NCI-H1092 (cell line): ENCODE data around the gene DBNDD1.
"Not testable (repeated sequence)": the region's sequence is repeated elsewhere in the genome, so short reads cannot be mapped to it uniquely, and the experiment has no call there.

Experiments used
- DNase-seq: peaks from one replicate; lab custom pipeline; 2025; lab: John Stamatoyannopoulos, UW

Gene DBNDD1

DNA sequence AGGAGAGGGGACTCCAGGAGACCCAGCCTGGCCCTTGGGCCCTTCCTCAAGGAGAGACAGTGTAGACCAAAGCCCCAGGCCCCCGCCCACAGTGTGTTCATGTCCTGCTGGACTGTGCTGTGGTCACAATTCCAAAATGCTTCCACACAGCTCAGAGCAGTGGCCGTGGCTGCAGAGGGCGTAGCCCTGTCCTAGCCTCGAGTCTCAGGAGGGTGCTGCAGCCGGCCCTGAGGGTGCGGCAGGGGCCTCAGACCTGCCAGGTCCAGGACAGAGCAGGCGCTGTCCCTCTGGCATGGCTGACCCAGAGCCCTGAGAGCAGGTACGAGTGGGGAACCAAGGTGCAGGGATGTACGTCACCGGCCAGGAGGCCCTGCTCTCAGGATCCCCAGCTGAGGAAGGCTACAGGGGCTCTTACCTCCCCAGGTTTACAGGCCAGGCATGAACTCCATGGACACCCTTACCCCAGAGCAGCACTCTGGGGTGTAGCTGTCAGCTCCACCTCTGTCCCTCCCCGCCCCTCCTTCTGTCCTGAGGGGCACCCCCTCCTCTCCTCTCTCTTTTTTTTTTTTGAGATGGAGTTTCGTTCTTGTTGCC, 7.3 kb downstream of the DBNDD1 start:
- DNase-seq, result no peak

DNA sequence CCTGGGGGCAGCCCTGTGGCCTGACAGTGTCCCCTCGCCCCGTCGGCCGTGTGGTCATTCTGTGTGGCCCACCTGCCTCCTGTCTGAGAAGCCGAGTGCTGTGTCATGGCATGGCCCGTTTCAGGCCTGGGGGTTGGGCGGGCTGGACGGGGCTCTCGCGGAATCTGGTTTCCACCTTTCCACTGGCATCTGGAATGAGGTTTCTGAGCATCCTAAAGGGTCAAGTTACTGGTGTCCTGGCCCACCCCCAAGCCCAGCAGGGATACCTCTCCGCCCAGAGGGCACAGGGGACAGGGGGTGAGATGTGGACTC, 7.8 kb downstream of the DBNDD1 start:
- no peak for DNase-seq

DNA sequence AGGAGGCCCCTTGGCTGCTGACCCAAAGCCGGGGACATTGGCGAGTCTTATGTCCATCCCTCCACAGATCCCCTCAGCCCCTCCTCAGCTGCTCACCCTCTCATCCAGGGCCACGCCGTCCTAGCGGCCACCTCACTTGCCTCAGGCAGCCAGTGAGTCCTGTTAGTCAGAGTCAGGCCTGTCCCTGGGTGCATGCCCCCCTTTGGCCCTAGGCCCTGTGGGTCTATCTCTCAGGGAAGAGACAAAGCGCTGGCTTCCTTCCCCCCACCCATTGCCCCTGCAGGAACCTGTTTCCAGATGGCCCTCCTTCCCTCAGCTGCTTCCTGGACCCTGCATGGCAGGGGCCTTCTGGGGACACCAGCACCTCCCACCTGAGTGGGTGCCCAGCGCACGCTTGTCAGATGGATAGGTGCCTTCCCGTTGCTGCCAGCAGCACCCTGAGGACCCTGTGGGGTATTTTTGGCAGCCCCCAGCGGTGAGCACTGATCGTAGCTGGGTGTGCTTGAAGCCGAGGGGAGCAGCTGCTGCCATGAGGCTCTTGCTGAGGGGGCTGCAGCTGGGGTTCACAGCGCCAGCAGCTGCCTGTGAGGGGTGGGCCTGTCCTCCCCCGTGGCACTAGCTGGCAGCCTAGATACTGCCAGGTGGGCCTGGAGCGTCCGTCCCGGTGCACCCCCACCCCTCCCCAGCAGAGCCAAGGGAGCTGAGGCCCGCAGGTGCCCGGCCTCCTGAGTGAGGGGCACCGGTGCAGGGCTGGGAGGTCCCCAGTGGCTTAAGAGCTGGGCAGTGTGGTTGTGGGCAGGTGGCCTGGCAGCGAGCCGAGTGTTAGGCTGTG, 8.4 kb downstream of the DBNDD1 start:
- DNase-seq, result no peak

DNA sequence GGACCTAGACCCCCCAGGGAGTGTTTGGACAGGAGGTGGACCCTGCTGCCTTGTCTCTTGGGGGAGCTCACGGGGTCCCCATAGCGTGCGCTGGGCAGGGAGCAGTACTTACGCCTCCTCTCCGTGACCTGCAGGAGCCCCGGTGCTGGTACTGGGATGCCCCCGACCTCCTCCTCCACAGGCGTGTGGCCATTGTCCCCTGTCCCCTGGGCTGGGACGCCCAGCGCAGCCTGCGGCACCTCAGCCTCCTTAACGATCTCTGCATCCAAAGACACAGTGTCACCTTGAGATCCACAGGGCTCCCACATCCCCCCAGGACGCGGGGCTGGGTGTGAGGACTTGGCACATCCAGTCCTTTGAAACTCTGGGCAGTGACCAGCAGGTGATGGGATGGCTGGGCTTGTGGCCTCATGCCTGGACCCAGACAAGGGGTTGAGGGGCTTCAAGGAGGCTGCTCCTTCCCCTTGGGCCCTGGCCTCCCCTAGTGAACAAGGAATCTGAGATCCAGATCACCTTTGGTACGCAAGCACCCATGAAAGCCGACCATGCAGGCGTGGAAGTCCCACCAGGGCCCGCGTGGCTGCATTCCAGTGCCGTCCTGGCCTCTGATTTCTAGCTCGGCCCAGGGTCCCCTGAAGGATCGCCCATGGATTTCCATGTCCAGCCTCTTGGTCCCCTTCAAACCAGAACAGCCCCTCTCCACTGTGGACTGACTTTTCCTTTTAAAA, 9.9 kb downstream of the DBNDD1 start:
- DNase-seq, result no peak

DNA sequence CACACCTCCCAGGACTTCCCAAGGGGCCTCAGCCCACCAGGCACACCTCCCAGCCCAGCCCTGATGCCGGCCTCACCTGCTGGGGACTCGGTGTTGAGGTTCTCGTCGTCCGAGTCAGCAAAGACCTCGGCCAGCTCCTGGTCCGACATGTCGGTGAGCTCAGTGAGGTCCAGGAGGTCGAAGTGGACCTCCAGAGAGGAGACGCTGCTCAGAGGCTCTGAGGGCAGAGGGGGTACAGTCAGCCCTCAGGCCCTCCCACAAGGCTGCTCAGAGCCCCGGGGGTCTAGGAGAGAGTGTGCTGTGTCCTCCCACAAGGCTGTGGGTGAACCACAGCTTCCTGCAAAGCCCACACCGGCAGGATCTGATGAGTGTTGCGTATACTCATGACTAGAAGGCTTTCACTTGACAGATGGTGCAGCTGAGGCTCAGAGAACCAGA, 10.5 kb downstream of the DBNDD1 start:
- no peak for DNase-seq

DNA sequence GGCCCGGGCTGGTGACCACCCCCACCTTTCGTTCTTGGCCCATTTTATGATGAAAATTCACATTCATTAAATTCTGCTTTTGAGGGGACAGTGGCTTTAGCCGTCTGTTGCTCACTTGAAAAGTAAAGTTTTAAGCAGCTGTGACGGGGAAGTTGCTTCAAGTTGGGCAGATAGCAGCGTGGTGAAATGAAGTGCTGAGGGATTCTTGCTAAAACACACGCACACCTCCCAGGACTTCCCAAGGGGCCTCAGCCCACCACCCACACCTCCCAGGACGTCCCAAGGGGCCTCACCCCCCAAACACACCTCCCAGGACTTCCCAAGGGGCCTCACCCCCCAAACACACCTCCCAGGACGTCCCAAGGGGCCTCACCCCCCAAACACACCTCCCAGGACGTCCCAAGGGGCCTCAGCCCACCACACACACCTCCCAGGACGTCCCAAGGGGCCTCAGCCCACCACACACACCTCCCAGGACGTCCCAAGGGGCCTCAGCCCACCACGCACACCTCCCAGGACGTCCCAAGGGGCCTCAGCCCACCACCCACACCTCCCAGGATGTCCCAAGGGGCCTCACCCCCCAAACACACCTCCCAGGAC, 11.5 kb downstream of the DBNDD1 start:
- DNase-seq, result not testable (repeated sequence)

DNA sequence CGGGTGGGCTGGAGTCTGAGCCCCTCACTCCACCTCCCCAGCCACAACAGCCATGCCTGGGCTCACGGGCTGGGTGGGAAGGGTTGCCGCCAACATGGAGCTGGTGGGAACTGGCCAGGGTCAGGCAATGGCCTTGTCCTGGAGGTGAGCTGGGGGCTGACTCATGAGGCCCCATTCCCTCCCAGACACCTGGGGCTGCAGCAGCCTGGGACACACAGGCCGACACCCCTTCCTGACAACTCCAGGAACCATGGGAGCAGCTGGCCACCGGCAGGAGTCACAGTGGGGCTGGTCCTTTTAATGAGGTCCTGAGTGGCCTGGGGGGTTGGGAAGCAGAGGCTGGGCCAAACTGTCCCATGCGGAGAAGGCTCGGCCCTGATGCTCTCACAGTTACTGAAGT, 12.2 kb downstream of the DBNDD1 start:
- DNase-seq, result no peak

DNA sequence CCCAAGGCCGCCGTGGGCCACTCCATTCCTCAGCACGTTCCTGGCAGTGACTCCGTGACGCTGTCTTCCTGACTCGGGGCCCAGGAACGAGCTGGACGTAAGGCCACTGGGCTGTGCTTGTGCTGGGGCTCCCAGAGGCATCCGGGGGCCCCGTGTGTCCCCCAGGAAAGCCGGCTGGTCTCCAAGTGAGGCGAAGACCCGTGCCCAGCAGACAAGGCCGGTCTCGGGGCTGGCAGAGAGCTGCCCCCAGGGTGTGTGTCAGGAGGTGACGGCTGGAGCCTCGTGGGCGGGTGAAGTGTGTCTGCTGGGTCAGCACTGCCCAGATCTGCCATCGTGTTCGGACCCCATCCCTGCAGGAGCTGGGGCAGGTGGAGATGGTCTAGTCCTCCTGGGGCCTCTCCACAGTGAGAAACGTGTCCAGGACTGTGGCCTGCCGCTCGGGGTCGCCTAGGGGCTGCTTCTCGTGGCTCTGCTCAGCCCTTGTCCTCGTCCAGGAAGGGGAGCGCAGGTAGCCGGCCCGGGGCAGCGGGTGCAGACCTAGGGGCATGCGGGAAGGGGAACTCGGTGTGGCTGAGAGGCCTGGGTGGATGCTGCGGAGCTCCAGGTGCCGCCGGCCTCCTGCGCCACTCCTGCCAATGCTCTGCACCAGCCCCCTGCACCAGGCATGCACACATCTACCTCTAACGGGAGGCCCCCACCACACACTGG, 13.1 kb downstream of the DBNDD1 start:
- DNase-seq, result no peak

DNA sequence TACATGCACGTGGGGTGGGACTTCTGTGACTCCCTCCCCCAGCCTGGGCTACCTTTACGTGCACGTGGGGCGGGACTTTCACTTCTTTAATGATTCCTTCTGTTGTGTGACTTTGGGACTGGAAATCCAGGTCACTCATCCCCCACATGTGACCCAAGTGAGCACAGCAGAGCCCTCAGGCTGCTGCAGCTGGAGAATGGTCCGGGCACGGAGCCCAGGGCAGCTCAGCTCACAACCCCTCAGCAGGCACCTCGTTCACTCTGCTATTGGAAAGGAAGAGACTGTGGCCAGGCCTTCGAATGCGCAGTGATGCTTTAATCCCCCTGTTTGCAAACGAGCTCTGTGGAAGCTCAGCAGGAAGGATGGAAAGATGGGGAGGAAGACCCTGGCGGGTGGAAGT, 14.7 kb downstream of the DBNDD1 start:
- no peak for DNase-seq

DNA sequence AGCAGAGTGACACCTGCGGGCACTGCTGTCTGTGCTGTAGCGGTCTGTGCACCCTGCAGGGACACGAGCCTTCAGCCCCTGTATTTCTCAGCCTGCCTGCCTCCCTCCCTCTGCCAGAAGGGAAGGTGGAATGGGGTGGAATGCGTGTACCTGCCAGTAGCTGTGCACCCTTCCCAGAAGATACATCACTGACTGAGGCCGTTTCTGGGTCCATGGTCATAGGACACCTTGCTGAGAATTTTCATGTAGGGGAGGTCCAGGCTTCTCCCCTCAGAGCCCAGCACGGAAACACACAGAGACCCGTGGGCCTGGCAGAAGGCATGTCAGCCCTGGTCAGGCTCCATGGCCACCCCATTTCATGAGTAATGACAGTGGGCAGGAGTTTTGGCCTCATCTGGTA, 16.5 kb downstream of the DBNDD1 start:
- no peak for DNase-seq

DNA sequence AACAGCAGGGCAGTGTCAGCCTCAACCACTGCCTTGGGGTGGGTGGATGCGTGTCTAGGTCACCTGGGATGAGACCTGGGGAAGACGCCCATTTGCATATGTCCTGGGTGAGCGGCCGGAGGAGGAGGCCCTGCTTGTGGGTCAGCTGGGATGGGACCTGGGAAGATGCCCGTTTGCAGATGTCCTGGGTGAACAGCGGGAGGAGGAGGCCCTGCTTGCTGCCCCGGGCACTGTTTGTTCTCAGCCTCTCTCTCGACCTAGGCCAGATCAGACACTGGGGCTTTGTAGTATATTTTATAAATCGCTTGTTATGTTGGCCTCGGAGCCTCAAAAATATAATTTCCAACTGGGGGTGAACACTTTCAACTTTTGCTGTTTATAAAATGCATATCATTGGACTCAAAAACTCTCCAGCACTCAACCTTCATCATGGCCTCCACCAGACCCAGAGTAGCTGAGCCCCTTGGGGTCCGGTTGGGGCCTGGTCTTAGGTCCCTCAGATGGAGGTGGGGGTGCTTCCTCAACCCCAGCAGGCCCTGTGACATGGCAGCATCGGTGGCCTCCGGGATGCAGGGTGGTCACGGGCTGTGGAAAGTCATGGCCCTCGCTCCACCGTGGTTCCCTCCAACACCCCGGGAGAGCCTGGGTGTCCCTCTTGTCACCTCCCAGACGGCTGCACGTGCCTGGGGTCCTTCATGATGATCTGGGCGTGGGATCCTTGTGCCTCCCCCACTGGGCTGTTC, 17.3 kb downstream of the DBNDD1 start:
- DNase-seq, result no peak

DNA sequence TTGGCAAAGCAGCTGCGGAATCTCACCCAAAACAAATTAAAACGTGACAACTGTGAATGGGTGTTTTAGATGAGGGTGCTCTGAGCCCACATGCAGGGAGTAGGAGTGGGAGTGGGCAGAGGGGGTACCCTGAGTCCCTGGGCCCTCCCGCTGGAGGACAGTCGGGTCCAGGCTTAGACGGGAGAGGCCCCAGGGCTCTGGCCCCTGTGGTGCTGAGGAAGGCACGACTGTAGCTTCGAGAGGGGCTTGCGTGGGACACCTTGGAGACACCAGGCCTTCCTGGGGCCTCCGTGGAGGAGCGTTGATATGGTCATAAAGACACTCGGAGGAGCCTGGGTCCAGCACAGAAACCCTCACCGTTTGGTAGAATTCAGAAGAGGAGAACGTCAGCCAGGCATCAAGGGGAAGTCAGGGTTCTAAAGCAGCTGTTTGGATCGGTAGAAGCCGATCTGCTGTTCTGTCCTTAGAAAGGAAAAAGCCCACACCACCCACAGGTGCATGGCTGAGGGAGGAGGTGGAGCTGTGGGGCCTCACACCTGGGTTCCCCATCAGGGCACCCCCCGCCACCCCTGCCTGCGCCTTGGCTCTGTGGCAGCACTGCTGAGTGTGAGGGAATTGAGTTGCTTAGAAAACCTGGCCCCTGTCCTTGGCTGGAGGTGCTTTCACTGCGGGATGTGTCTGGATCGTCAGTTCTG, 18.4 kb downstream of the DBNDD1 start:
- DNase-seq, result no peak

DNA sequence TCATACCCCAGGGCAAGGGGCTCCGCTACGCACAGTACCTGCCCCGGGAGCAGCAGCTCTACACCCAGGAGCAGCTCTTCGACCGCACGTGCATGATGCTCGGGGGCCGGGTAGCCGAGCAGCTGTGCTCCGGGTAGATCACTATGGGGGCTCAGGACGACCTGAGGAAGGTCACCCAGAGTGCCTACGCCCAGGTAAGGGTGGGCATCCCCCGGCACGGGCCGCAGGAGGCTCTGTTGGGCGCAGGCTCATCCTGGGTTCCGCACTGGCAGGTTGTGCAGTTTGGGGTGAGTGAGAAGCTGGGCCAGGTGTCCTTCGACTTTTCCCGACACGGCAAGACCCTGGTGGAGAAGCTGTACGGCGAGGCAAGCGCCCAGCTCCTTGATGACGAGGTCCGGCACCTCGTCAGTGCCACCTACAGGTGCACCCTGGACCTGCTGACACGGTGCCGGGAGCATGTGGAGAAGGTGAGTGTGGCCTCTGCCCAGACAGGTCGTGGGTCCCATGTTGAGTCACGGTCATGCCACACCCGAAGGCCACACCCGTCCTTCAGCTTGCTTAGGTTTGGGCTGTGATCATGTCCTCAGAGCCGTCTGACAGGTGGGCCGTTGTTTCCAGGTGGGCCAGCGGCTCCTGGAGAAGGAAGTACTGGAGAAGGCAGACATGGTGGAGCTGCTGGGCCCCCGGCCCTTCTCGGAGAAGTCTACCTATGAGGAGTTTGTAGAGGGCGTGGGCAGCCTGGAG, 19.3 kb downstream of the DBNDD1 start:
- DNase-seq, result no peak

DNA sequence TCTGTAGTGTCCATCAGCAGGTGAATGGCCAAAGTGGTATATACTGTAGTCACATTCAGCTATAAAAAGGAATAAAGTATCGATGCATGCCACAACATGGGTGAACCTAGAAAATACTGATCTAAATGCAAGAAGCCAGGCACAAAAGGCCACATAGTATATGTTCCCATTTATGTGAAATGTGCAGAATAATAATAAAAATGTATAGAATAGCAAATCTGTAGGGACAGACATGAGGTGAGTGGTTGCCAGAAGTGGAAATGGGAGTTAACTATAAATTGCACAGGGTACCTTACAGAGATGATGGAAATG, 23.1 kb downstream of the DBNDD1 start:
- DNase-seq, result no peak

DNA sequence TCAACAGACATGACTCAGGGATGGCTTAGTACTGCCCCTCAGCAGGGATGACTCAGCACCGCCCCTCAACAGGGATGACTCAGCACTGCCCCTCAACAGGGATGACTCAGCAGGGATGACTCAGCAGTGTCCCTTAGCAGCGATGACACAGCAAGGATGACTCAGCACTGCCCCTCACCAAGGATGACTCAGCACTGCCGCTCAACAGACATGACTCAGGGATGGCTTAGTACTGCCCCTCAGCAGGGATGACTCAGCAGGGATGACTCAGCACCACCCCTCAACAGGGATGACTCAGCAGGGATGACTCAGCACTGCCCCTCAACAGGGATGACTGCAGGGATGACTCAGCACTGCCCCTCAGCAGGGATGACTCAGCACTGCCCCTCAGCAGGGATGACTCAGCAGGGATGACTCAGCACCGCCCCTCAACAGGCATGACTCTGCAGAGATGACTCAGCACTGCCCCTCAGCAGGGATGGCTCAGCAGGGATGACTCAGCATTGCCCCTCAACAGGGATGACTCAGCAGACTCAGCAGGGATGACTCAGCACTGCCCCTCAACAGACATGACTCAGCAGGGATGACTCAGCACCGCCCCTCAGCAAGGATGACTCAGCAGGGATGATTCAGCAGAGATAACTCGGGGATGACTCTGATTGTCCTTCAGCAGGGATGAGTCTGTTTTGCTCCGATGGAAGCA, 23.6 kb downstream of the DBNDD1 start:
- DNase-seq, result not testable (repeated sequence)

DNA sequence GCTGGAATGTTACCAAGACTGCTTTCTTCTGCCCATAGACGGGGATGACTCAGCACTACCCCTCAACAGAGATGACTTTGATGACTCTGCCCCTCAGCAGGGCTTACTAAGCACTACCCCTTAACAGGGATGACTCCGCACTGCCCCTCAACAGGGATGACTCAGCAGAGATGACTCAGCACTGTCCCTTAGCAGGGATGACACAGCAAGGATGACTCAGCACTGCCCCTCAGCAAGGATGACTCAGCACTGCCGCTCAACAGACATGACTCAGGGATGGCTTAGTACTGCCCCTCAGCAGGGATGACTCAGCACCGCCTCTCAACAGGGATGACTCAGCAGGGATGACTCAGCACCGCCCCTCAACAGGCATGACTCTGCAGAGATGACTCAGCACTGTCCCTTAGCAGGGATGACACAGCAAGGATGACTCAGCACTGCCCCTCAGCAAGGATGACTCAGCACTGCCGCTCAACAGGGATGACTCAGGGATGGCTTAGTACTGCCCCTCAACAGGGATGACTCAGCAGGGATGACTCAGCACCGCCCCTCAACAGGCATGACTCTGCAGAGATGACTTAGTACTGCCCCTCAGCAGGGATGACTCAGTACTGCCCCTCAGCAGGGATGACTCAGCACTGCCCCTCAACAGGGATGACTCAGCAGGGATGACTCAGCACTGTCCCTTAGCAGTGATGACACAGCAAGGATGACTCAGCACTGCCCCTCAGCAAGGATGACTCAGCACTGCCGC, 24.4 kb downstream of the DBNDD1 start:
- DNase-seq, result not testable (repeated sequence)

DNA sequence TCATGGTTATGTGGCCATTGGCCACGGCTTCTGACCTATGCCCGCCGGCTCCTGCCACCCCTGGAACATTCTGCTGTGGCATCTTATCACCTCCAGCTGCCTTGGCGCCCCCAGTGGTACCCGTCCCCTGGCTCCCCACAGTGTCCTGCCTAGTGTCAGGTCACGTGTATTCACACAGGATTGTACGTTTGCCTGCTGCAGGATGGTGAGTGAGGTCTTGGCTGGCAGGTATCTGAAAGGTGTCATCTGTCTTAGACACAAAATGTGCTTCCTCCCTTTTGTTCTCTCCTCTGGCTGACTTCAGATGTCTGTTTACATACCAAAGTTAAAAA, 24.9 kb downstream of the DBNDD1 start:
- no peak for DNase-seq

DNA sequence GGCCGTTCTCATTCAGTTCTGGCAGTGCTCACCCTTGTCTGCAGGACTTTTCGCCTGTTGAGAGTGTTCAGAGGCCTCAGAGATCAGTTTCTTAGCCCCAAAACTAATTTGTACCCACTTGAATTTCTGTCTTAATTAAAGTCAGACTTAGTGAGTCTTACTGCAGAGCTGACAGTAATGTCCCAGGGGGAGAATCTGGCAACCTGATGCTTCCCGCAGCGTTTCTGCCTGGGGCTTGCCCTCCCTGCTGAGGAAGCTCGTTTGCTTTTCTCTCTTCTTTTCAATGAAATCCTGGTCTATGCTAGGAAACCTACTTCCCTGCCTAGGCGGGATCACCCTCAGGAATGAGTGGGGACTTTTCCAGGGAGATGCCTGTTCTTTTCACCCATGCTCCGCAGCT, 25.3 kb downstream of the DBNDD1 start:
- no peak for DNase-seq

DNA sequence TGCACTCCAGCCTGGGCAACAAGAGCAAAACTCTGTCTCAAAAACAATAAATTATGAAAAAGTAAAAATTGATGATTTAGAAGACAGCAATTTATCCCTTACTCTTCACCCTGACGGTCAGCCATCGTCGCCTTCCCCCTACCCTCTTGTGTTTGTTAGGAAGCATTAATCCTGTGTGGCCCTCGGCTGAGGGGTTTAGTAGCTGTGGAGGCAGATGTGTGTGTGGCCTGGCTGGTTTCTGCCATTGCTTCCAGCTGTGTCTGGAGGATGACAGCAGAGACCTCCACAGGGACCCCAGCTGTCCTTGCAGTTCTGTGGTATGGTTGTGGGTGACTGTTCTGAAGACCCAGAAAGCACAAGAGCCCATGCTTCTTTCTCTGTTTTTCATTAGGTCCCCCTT, 25.9 kb downstream of the DBNDD1 start:
- DNase-seq, result no peak
